ENCODE measurements around the gene TMEM63A. TPM values are rescaled to one million over a fixed set of nuclear protein-coding genes. Genes with fewer than 3 reads are reported as not detected.

The TMEM63A gene
- total and polyA plus RNA-seq, 10 donors = 15.0 to 143 (median 109) TPM

DNA sequence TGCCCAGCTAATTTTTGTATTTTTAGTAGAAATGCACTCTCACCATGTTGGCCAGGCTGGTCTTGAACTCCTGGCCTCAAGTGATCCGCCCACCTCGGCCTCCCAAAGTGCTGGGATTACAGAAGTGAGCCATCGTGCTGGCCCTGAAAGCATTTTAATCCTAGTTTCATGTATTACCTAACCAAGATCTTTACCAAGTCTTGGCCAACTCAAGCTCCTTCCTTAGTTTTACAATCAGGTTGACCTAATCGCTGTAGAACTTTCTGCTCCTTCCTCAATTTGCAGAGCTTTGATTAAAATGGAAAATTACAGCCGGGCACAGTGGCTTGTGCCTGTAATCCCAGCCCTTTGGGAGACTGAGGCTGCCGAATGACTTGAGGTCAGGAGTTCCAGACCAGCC lies 3.2 kb upstream of the TMEM63A start:
- Histone ChIP-seq H3K36me3 (no peaks in the 10 kb centered on the region), H3K9me3 (no peaks in the 10 kb centered on the region), H3K4me1 (peaks cover 9 to 49% (median 21%) of the 10 kb centered on the region in 6 donors), H3K27me3 (replicated peaks in 1 of 7) (peaks cover 0 to 6% (median 0%) of the 10 kb centered on the region in 7 donors), H3K4me3 (no peak overlapping the region), H3K27ac (peak overlapping the region in 2 of 8 donors; percentile 21 to 63)
- intact Hi-C loops (cut with DNase I; ENCODE audit: low total_unique reads) = no loop called here
- no peak for TF ChIP-seq POLR2A (IDR thresholded peaks at IDR 0.05)
- TF ChIP-seq, protein P1, sequence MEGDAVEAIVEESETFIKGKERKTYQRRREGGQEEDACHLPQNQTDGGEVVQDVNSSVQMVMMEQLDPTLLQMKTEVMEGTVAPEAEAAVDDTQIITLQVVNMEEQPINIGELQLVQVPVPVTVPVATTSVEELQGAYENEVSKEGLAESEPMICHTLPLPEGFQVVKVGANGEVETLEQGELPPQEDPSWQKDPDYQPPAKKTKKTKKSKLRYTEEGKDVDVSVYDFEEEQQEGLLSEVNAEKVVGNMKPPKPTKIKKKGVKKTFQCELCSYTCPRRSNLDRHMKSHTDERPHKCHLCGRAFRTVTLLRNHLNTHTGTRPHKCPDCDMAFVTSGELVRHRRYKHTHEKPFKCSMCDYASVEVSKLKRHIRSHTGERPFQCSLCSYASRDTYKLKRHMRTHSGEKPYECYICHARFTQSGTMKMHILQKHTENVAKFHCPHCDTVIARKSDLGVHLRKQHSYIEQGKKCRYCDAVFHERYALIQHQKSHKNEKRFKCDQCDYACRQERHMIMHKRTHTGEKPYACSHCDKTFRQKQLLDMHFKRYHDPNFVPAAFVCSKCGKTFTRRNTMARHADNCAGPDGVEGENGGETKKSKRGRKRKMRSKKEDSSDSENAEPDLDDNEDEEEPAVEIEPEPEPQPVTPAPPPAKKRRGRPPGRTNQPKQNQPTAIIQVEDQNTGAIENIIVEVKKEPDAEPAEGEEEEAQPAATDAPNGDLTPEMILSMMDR (IDR thresholded peaks at IDR 0.05 in 8 of 11, conservative IDR thresholded peaks at IDR 0.05 in 3 of 11) = no peak
- no peak for TF ChIP-seq POLR2AphosphoS5 (IDR thresholded peaks at IDR 0.05)
- no peak for DNase-seq
- 58 to 88% (median 69%) methylated on average over 6 of the region's 6 CpGs for WGBS, 5 donors

DNA sequence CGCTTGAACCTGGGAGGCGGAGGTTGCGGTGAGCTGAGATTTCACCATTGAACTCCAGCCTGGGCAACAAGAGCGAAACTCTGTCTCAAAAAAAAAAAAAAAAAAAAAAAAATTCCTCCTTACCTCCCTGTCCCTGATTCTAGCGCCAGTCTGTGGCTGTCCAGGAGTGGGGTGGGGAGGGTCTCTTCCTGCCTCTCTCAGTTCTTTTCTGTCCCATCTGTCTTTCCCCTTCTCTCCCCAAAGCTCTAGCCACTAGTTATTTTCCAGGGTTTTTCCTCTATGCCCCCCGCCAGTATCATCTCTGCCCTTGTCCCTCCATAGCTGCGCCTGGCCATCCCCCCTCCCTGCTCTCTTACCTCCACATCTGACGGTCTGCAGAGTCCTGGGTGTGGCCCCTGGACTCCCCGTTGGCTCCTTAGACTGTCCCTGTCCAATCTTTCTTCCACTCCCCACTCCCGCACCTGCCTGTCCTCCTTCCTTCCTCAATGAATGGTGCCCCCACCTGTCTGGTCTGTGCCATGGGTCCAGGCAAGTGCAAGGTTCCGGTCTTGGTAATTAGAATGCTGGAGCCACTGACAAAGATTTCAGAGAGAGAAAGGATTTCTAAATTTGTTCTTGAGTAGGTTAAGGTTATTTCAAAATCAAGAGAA lies 1.6 kb upstream of the TMEM63A start:
- Histone ChIP-seq H3K4me3 (peak overlapping the region in 3 of 8 donors; percentile 86 to 98 (median 93)), H3K27ac (peak overlapping the region in 3 of 8 donors; percentile 90 to 96 (median 92)), H3K4me1 (peaks cover 24 to 65% (median 36%) of the 10 kb centered on the region in 6 donors), H3K27me3 (replicated peaks in 1 of 7) (peaks cover 0 to 6% (median 0%) of the 10 kb centered on the region in 7 donors), H3K9me3 (no peaks in the 10 kb centered on the region), H3K36me3 (peaks cover 0 to 7% (median 0%) of the 10 kb centered on the region in 6 donors)
- TF ChIP-seq, protein P1 (IDR thresholded peaks at IDR 0.05 in 8 of 11, conservative IDR thresholded peaks at IDR 0.05 in 3 of 11) = no peak
- TF ChIP-seq POLR2A (IDR thresholded peaks at IDR 0.05) (no peak), POLR2AphosphoS5 (IDR thresholded peaks at IDR 0.05) (no peak)
- no peak for DNase-seq
- intact Hi-C loops (cut with DNase I; ENCODE audit: low total_unique reads) = no loop called here
- WGBS, 5 donors = 76 to 88% (median 83%) methylated on average over 10 to 11 of the region's 11 CpGs

DNA sequence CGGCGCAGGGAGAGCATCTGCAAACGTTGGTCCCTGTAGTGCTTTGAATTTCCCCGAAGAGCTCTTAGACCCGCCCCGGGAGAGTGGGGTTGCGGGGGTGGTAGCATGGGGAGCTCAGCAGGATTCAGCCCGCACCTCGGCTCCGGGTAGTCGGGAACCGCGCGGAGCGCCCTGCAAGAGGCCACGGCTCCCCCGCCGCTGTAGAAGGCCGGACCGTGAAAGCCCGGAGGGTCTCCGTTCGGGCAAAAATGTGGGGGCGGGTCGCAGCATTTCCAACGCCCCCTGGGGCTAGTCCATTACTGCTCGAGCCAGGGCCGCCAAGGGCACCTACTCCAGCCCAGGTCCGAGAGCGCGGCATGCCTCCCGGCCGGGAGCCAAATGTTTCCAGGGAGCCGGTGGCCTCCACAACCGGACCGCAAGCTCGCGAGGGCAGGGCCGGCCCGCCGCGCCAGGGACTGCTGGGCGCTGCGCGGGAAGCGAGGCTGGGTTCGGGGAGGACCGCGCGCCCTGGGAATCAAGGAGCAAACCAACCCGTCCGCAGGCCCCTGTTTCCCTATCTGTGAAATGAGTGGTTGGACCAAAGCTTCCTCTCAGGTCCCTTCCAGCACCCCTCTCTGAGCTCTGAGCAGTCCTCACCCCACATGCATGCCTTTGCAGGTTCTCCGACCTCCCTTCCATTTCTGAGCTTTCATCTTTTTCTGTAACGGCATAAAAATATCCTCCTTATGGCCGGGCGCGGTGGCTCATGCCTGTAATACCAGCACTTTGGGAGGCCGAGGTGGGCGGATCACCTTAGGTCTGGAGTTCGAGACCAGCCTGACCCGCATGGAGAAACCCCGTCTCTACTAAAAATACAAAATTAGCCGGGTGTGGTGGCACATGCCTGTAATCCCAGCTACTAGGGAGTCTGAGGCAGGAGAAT lies 775 bp upstream of the TMEM63A start:
- peaks cover 26 to 73% (median 43%) of the 10 kb centered on the region in 6 donors for H3K4me1 ChIP-seq
- WGBS, 5 donors = 5 to 13% (median 7%) methylated on average over 37 to 63 of the region's 63 CpGs

More for the DNA sequence above, 775 bp upstream of the TMEM63A start:
- intact Hi-C loops (cut with DNase I; ENCODE audit: low total_unique reads) = no loop called here
- peak; percentile 90 for DNase-seq
- Histone ChIP-seq H3K27me3 (replicated peaks in 1 of 7) (peaks cover 0 to 6% (median 0%) of the 10 kb centered on the region in 7 donors), H3K27ac (peak overlapping the region; percentile 85 to 96 (median 90)), H3K36me3 (peaks cover 0 to 11% (median under 1%) of the 10 kb centered on the region in 6 donors), H3K9me3 (no peaks in the 10 kb centered on the region), H3K4me3 (peak overlapping the region; percentile 84 to 98 (median 92))
- TF ChIP-seq POLR2AphosphoS5 (IDR thresholded peaks at IDR 0.05) = no peak
- TF ChIP-seq POLR2A (IDR thresholded peaks at IDR 0.05) = no peak
- TF ChIP-seq, protein P1 (IDR thresholded peaks at IDR 0.05 in 8 of 11, conservative IDR thresholded peaks at IDR 0.05 in 3 of 11) = no peak

Data from spleen (tissue), 11 donors.